Amniotic epithelial cell (primary cell): Measurements from ENCODE around the gene PFKFB1.
"Not testable (repeated sequence)": the region's sequence is repeated elsewhere in the genome, so short reads cannot be mapped to it uniquely, and the experiment has no call there.

ENCODE experiments used
- DNase-seq: peaks from one replicate; pipeline ENCODE4 v3.0.0-alpha.2; 2010; ENCODE audit warnings: low read depth

Gene PFKFB1

DNA sequence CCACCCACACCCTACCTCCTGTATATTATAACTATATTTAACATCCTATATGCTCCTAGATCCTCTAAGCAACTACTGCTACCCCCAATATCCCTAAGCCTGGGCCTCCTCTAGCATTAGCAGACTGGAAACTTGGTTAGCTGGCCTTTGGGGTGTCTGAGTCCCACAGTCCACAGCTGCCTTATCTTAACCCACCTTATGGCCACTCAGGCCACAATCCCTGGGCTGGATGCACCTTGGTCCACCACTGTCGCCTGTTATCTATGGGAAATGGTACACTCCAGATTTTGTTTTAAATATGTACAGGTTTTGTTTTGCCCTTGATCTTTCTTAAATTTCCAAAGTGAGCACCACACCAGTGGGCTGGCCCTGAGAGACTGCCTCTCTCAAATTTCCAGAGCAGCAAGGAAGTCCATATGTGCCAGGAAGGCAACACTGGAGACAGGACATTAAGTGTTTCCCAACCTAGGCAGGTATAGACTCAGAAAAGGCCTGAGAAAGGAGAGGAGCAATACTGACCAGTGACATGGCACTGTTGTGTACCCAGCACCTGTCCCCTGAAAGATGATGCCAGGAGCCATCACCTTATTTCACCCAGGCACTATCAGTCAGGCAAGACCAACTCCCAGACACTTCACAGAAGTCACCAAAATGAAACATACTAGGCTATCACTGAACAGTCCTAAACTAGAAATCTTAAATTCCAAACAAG, 921 bp downstream of the PFKFB1 start:
- no peak for DNase-seq

- DNase-seq, result no peak
Observed at GRCh38 chrX:54991706-54992105, 2.3 kb downstream of the PFKFB1 start.

DNA sequence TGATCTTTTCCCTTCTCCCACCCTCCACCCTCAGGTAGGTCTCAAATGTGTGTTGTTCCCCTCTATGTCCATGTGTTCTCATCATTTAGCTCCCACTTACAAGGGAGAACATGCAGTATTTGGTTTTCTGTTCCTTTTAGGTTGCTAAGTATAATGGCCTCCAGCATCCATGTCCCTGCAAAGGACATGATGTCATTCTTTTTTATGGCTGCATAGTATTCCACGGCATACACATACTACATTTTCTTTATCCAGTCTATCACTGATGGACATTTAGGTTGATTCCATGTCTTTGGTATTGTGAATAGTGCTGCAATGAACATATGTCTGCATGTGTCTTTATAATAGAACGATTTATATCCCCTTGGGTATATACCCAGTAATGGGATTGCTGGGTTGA, 10.7 kb downstream of the PFKFB1 start:
- DNase-seq, result not testable (repeated sequence)

DNA sequence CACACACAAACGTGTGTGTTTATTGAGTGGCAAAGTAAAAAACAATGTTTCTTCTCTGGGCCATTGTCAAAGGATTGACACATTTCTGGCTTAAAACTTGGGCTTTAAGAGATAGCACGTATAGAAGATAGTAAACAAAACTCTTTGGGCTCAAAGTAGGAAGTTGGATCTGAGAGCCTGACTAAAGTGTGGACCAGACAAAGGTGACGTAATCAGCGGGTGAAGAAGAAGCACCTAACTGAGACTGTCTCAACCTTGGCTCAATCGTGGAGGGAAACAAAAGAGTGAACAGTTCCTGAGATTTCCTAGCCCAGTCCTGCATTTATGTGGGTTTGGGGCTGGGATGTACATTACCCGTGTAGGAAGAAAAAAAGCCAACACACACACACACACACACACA, 13.7 kb downstream of the PFKFB1 start:
- DNase-seq, result no peak

DNA sequence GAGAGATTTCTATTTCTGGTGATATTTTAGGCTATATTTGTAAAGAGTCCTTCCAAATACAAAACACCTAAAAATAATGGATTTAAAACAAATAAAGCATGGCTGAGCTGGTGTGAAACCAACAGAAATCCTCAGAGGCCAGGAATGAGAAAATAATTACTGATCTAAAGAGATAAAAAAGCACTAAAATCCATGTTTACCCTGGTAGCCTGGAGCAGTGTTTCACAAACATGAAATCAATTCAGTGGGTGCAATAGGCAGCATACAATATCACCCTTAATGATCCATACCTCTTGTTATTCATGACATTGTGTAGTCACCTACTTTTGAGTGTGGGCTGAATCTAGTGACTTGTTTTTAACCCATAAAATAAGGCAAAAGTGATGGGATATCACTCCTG, 14.6 kb downstream of the PFKFB1 start:
- DNase-seq, result no peak

GRCh38 chrX:54978448-54978847, 15.5 kb downstream of the PFKFB1 start:
- DNase-seq, result peak; percentile 66

GRCh38 chrX:54977387-54977786, 16.6 kb downstream of the PFKFB1 start:
- no peak for DNase-seq

- DNase-seq, result no peak
Observed at GRCh38 chrX:54964766-54965497, 29.1 kb downstream of the PFKFB1 start.

DNA sequence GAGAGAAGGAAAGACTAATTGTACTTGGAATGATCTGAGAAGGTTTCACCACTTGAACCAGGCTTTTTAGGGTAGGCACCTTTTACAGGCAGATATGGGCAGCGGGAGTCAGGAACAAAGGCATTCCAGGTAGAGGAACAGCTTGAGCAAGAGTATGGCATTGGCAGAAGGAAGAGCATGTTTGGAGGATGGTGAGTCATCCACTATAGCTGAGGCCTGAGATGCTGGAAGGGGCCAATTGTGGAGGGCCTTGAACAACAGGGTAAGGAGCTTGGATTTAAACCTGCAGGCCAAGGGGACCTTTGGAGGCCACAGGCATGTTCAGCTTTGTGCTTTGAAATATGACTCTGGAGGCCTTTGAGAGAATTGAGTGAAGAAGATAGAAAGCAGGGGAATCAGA, 32.2 kb downstream of the PFKFB1 start:
- DNase-seq, result no peak

- no peak for DNase-seq
Observed at GRCh38 chrX:54950730-54951375, 43.1 kb downstream of the PFKFB1 start.

GRCh38 chrX:54945224-54945623, 48.8 kb downstream of the PFKFB1 start:
- DNase-seq, result peak; percentile 60

GRCh38 chrX:54944816-54945215, 49.2 kb downstream of the PFKFB1 start:
- no peak for DNase-seq

DNA sequence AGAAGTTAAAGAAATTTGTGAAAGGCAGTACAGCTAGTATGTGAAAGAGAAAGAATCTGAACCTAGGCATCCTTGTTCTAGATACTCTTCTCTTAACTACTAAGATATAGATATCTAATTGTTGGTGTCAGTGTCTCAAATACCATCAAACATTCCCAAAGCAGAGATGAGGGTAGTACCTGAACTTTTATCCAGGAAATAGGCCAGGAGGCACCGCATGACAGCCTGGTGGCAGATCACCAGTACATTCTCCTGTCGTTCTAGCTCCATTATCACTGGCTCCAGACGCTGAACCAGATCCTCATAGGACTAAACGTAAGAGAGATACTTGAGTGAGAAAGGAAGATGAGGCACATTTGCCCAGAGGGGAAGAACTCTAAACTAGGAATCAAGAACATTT, 56.6 kb downstream of the PFKFB1 start:
- DNase-seq, result no peak

GRCh38 chrX:54935306-54935705, 58.7 kb downstream of the PFKFB1 start:
- no peak for DNase-seq

GRCh38 chrX:54934890-54935289, 59.1 kb downstream of the PFKFB1 start:
- DNase-seq, result no peak

GRCh38 chrX:54934058-54934457, 59.9 kb downstream of the PFKFB1 start:
- DNase-seq, result no peak

- DNase-seq, result no peak
Observed at GRCh38 chrX:54933150-54933826, 60.7 kb downstream of the PFKFB1 start.

GRCh38 chrX:54931107-54931506, 62.9 kb downstream of the PFKFB1 start:
- no peak for DNase-seq

DNA sequence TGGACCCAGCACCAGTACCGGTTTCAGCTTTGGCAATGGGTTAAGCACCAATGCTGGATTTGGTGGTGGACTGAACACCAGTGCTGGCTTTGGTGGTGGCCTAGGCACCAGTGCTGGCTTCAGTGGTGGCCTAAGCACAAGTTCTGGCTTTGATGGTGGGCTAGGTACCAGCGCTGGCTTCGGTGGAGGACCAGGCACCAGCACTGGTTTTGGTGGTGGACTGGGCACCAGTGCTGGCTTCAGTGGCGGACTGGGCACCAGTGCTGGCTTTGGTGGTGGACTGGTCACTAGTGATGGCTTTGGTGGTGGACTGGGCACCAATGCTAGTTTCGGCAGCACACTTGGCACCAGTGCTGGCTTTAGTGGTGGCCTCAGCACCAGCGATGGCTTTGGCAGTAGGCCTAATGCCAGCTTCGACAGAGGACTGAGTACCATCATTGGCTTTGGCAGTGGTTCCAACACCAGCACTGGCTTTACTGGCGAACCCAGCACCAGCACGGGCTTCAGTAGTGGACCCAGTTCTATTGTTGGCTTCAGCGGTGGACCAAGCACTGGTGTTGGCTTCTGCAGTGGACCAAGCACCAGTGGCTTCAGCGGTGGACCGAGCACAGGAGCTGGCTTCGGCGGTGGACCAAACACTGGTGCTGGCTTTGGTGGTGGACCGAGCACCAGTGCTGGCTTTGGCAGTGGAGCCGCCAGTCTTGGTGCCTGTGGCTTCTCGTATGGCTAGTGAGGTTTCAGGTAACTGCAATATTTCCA, 63.5 kb downstream of the PFKFB1 start:
- DNase-seq, result no peak

- DNase-seq, result no peak
Observed at GRCh38 chrX:54928876-54929275, 65.1 kb downstream of the PFKFB1 start.

- no peak for DNase-seq
Observed at GRCh38 chrX:54926978-54927377, 67.0 kb downstream of the PFKFB1 start.

- no peak for DNase-seq
Observed at GRCh38 chrX:54923376-54923775, 70.6 kb downstream of the PFKFB1 start.
